Measurements from ENCODE around the gene SYT2.

DNA sequence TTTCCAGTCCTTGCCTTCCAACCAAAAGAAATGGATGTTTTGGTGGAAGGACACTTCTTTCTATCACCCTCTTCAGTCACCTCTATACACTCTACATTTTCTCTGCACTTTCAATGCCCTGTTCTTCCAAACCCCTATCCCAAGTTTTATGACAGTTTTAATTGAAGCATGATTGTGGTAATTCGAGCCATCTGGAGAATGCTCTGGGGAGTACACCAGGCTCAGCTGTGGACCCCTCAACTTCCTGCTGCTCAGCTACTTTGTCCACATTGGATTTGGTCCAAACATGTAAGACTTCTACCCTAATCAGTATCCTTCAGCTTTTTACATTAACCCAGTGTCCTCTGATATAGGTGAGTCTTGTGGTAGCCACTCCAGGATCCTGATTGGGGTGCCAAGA, 129.6 kb downstream of the SYT2 start:
- TF ChIP-seq, protein P1, sequence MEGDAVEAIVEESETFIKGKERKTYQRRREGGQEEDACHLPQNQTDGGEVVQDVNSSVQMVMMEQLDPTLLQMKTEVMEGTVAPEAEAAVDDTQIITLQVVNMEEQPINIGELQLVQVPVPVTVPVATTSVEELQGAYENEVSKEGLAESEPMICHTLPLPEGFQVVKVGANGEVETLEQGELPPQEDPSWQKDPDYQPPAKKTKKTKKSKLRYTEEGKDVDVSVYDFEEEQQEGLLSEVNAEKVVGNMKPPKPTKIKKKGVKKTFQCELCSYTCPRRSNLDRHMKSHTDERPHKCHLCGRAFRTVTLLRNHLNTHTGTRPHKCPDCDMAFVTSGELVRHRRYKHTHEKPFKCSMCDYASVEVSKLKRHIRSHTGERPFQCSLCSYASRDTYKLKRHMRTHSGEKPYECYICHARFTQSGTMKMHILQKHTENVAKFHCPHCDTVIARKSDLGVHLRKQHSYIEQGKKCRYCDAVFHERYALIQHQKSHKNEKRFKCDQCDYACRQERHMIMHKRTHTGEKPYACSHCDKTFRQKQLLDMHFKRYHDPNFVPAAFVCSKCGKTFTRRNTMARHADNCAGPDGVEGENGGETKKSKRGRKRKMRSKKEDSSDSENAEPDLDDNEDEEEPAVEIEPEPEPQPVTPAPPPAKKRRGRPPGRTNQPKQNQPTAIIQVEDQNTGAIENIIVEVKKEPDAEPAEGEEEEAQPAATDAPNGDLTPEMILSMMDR (IDR thresholded peaks at IDR 0.05), result no peak
- TF ChIP-seq POLR2A (IDR thresholded peaks at IDR 0.05), result no peak

Data from Peyer's patch (tissue), 4 donors.